Astrocyte (in vitro differentiated cells and primary cell): ENCODE measurements around the gene MEG3.

ENCODE experiments used
- EZH2 ChIP-seq: IDR thresholded peaks from 2 replicates; pipeline ENCODE4 v1.6.1; 2012; ENCODE audit warnings: mild to moderate bottlenecking, low read length, inconsistent platforms; ENCODE audit not compliant: insufficient read depth
- TF ChIP-seq, protein P1 (sequence below): IDR thresholded peaks from 2 replicates; pipeline ENCODE4 v1.5.1; 2011; ENCODE audit warnings: low read depth, mild to moderate bottlenecking, inconsistent platforms, low read length, moderate library complexity; ENCODE audit not compliant: insufficient read depth

DNA sequence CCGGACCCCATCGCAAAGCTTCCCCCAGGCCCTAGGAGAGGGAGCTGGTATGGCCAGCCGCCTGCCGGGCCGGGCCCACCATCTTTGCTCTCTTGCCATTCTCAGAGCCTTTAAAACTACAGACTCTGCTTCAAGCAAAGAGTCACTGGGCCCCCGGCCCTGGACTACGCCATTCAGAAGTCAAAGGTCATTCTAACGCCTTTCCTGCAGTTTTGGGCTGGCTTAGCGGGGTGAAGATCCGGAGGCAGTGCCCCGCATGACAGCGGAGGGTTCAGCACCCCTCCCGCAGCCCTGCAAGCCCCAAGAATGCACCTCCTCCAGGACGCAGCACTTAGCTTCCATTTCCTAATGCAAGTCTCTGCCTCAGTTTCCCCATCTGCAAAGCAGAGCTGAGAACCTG, 38.3 kb upstream of the MEG3 start:
- TF ChIP-seq, protein P1, sequence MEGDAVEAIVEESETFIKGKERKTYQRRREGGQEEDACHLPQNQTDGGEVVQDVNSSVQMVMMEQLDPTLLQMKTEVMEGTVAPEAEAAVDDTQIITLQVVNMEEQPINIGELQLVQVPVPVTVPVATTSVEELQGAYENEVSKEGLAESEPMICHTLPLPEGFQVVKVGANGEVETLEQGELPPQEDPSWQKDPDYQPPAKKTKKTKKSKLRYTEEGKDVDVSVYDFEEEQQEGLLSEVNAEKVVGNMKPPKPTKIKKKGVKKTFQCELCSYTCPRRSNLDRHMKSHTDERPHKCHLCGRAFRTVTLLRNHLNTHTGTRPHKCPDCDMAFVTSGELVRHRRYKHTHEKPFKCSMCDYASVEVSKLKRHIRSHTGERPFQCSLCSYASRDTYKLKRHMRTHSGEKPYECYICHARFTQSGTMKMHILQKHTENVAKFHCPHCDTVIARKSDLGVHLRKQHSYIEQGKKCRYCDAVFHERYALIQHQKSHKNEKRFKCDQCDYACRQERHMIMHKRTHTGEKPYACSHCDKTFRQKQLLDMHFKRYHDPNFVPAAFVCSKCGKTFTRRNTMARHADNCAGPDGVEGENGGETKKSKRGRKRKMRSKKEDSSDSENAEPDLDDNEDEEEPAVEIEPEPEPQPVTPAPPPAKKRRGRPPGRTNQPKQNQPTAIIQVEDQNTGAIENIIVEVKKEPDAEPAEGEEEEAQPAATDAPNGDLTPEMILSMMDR: no peak
- no peak for TF ChIP-seq EZH2
